GM19455 (cell line): ENCODE data around the gene ATG2B.
"Not testable (repeated sequence)": the region's sequence is repeated elsewhere in the genome, so short reads cannot be mapped to it uniquely, and the experiment has no call there.

Experiments used
- ATAC-seq: cut with Tn5 transposase; IDR thresholded peaks from one replicate; pipeline ENCODE4 v1.9.1; 2021; ENCODE audit not compliant: unreplicated experiment

Gene ATG2B

DNA sequence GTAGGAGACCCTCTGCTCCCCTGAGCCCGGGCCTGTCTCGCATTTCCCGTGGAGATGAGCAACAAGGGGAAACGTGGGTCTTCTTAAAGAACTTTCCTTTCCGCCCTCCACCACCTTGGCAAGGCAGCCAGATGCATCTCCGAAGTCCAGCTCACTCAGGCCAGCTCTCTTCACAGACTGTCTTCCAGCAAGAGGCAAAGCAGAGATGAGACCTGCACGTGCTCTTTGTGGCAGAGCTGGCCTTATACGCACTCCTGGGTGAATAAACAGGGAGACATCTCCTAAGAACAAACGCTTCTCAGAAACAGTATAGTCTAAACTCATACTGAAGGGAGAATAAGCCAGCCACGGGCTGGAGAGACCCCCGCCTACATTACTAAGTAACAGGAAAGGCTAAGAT is 108.5 kb downstream of the ATG2B start:
- no peak for ATAC-seq

- no peak for ATAC-seq
Observed at GRCh38 chr14:96252999-96253539, 110.1 kb downstream of the ATG2B start.

DNA sequence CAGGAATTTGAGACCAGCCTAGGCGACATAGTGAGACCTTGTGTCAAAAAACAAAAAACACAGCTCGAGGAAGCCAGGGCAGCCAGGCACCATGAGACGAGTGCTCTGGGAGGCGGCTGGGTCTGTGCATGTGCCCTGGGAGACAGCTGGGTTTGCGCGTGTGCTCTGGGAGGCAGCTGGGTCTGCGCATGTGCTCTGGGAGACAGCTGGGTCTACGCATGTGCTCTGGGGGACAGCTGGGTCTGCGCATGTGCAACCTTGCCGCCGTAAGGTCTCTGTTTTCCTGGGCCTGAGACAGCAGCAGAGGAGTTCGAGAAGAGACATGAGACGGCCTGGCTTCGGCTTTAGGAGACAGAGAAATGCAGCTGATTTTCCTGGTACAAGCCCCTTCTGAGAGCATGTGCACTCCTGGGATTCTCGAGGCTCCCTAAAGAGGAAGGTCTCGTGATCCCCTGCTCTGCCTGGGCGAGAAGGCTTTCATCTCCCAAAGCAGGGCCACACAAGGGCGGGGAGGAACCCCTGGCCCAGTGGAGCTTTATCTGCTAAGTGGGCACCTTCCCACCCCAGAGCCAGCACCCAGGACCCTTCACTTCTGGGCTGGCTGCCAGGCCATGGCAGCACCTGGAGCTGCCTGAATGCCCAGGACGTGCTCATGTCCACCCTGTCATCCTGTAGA is 110.7 kb downstream of the ATG2B start:
- no peak for ATAC-seq

- ATAC-seq, result no peak
Observed at GRCh38 chr14:96251656-96252155, 111.4 kb downstream of the ATG2B start.

DNA sequence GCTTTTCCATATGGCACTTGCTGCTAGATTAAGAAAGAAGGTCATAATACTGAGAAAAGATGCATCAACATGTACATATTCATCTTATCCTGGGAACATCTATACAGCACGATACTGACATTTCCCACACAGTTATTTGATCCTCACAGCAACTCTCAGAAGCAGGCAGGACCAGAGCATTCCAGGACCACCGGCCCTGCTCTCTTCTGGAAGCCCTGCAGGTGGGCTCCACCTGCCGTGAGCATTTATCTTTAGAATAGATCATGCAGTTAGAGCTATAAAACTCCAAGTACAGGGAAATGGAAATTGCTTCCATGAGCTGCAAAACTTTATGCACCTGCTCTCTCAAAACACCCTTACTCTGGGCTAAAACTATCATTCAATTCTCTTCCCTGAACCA is 112.7 kb downstream of the ATG2B start:
- ATAC-seq, result no peak

GRCh38 chr14:96249029-96249428 is 114.1 kb downstream of the ATG2B start:
- no peak for ATAC-seq

GRCh38 chr14:96247031-96247430 is 116.1 kb downstream of the ATG2B start:
- no peak for ATAC-seq

- ATAC-seq, result no peak
Observed at GRCh38 chr14:96246539-96246847, 116.6 kb downstream of the ATG2B start.

GRCh38 chr14:96245710-96246538 is 117.2 kb downstream of the ATG2B start:
- ATAC-seq, result no peak

GRCh38 chr14:96245074-96245473 is 118.1 kb downstream of the ATG2B start:
- not testable (repeated sequence) for ATAC-seq

DNA sequence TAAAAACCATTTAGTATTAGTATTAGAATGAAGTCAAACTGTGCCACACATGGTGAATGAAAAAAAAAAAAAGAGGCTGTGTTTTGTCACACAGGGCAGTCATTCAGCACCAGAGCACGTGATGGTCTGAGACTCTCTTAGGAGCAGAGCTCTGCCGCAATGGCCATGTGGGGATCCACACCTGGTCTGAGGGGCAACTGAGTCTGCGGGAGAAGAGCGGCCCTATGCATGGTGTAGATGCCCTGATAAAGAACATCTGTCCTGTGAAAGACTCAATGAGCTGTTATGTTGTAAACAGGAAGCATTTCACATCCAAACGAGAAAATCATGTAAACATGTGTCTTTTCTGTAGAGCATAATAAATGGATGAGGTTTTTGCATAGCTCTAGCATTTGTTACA is 119.4 kb downstream of the ATG2B start:
- no peak for ATAC-seq

DNA sequence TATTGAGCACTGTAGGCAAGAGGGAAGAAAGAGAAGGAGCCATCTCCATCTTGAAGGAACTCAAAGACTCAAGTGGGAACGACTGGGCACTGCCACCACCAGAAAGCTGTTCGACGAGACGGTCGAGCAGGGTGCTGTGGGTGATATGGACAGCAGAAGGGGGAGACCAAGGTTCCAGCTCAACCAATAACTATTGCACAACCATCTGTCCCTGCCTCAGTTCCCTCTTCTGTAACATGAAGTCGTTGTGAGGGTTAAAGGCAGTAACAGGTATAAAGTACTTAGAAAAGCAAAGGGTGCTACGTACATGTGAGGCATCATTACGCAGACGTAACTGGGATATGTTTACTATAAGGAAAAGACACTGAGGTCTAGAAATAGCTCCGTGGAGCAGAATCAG is 121.0 kb downstream of the ATG2B start:
- no peak for ATAC-seq

- no peak for ATAC-seq
Observed at GRCh38 chr14:96240641-96241040, 122.5 kb downstream of the ATG2B start.

DNA sequence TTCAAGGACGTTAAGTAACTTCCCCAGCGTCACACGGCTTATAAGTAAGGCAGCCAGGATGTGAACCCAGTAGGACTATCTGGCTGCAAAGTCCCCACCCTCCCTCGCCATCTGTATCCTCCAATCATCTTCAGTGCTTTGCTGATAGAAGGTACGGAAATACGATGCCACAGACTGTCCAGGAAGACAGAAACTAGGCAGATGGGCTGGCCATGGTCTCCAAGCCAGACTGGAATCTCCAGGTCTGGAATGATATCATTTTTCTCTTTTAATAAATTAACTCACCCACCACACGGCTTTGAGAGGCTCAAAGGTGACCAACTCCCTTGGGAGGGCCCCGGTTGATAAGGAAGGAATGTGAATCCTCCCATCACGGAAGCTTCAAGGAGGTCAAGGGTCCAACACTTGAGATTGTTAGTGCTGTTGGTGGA is 123.4 kb downstream of the ATG2B start:
- no peak for ATAC-seq

GRCh38 chr14:96238676-96239265 is 124.4 kb downstream of the ATG2B start:
- no peak for ATAC-seq

GRCh38 chr14:96237641-96238040 is 125.5 kb downstream of the ATG2B start:
- ATAC-seq, result no peak

GRCh38 chr14:96235426-96235825 is 127.7 kb downstream of the ATG2B start:
- no peak for ATAC-seq

DNA sequence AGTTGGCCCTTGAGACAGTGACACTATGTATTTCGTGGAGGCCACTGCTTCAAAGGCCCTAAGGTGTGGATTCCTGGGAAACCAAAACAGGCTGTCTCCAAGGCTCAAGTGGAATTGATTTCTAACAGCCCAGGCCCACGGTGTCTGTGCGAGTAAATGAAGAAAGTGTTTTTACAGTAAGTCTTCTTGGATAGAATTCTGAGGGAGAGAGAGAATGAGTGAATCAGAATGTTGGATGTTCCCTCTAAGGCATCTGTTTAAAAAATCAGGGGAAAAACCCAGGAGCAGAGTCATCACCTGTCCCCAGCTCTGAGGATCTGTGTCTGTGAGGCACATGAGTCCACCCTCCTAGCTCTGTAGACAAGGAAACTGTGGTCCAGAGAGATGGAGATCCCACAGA is 129.5 kb downstream of the ATG2B start:
- no peak for ATAC-seq

GRCh38 chr14:96232506-96232905 is 130.6 kb downstream of the ATG2B start:
- ATAC-seq, result no peak

GRCh38 chr14:96231526-96232130 is 131.5 kb downstream of the ATG2B start:
- ATAC-seq, result no peak

- ATAC-seq, result no peak
Observed at GRCh38 chr14:96231056-96231455, 132.1 kb downstream of the ATG2B start.
